Measurements from ENCODE around the gene PTPRK.

DNA sequence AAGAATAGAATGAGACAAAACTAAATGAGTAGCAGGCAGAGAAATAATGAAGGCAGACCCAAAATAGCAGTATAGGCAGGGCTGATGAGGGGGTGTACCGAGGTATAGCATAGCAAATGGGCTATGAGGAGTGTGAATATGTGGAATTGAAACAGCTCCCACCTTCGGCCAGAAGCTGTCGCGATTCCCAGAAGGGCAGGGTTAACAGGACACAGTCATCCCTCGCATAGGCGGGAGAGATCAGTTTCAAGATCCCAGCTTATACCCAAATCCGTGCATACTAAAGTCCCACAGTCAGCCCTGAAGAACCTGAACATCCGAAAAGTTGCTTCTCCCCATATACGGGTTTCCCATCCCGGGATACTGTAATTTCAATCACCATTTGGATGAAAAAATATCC is 82.7 kb downstream of the PTPRK start:
- TF ChIP-seq, protein P1, sequence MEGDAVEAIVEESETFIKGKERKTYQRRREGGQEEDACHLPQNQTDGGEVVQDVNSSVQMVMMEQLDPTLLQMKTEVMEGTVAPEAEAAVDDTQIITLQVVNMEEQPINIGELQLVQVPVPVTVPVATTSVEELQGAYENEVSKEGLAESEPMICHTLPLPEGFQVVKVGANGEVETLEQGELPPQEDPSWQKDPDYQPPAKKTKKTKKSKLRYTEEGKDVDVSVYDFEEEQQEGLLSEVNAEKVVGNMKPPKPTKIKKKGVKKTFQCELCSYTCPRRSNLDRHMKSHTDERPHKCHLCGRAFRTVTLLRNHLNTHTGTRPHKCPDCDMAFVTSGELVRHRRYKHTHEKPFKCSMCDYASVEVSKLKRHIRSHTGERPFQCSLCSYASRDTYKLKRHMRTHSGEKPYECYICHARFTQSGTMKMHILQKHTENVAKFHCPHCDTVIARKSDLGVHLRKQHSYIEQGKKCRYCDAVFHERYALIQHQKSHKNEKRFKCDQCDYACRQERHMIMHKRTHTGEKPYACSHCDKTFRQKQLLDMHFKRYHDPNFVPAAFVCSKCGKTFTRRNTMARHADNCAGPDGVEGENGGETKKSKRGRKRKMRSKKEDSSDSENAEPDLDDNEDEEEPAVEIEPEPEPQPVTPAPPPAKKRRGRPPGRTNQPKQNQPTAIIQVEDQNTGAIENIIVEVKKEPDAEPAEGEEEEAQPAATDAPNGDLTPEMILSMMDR (IDR thresholded peaks at IDR 0.05; ENCODE audit: low read length), result no peak
- TF ChIP-seq EZH2 (IDR thresholded peaks at IDR 0.05; ENCODE audit: borderline replicate concordance, low read length), result no peak
